Trophoblast cell (in vitro differentiated cells and primary cell): ENCODE results near the gene ANKHD1.

Experiments
- DNase-seq, 2 donors: peaks; one replicate each; pipeline ENCODE4 v3.0.0-alpha.2; 2016
- H2AFZ ChIP-seq: 2 replicates; pipeline ENCODE4 v1.6.1; 2013; ENCODE audit warnings: low read length, moderate library complexity, mild to moderate bottlenecking; ENCODE audit not compliant: insufficient read depth, poor library complexity
- H2AK5ac ChIP-seq: 2 replicates; pipeline ENCODE4 v1.6.1; 2013; ENCODE audit warnings: mild to moderate bottlenecking, low read length
- H2BK120ac ChIP-seq: 2 replicates; pipeline ENCODE4 v1.6.1; 2013; ENCODE audit warnings: low read length, mild to moderate bottlenecking, moderate library complexity; ENCODE audit not compliant: insufficient read depth, poor library complexity
- H2BK12ac ChIP-seq: 2 replicates; pipeline ENCODE4 v1.6.1; 2013; ENCODE audit warnings: mild to moderate bottlenecking, low read length, moderate library complexity
- H2BK5ac ChIP-seq: 2 replicates; pipeline ENCODE4 v1.6.1; 2013; ENCODE audit warnings: low read length, low read depth, moderate library complexity, mild to moderate bottlenecking; ENCODE audit not compliant: poor library complexity
- H3K14ac ChIP-seq: 2 replicates; pipeline ENCODE4 v1.6.1; 2013; ENCODE audit warnings: mild to moderate bottlenecking, low read length
- H3K18ac ChIP-seq: 2 replicates; pipeline ENCODE4 v1.6.1; 2013; ENCODE audit warnings: mild to moderate bottlenecking, low read length
- H3K23ac ChIP-seq: 2 replicates; pipeline ENCODE4 v1.6.1; 2013; ENCODE audit warnings: low read length
- H3K27ac ChIP-seq: 2 replicates; pipeline ENCODE4 v1.5.1; 2013; ENCODE audit warnings: low read depth, mild to moderate bottlenecking, inconsistent platforms, low read length, moderate library complexity
- H3K27me3 ChIP-seq: 2 replicates; pipeline ENCODE4 v1.6.1; 2013; ENCODE audit warnings: inconsistent platforms, mild to moderate bottlenecking, low read length, moderate library complexity; ENCODE audit not compliant: insufficient read depth
- H3K36me3 ChIP-seq, 2 experiments: 1 replicate in 1 of 2; 2 replicates in 1 of 2; pipeline ENCODE4 v1.6.1; 2013; ENCODE audit warnings: low read length in 2 of 2, mild to moderate bottlenecking in 2 of 2, moderate library complexity in 1 of 2; ENCODE audit not compliant: insufficient read depth in 2 of 2, control insufficient read depth in 1 of 2
- H3K4ac ChIP-seq: 2 replicates; pipeline ENCODE4 v1.6.1; 2013; ENCODE audit warnings: low read depth, mild to moderate bottlenecking, low read length, moderate library complexity
- H3K4me1 ChIP-seq, 2 experiments: 1 replicate in 1 of 2; 2 replicates in 1 of 2; pipeline ENCODE4 v1.6.1; 2013; ENCODE audit warnings: low read length in 2 of 2, mild to moderate bottlenecking in 2 of 2, moderate library complexity in 1 of 2; ENCODE audit not compliant: insufficient read depth in 2 of 2, control insufficient read depth in 1 of 2
- H3K4me2 ChIP-seq: 2 replicates; pipeline ENCODE4 v1.6.1; 2013; ENCODE audit warnings: inconsistent platforms, mild to moderate bottlenecking, low read length, moderate library complexity
- H3K4me3 ChIP-seq: 2 replicates; pipeline ENCODE4 v1.5.1; 2013; ENCODE audit warnings: mild to moderate bottlenecking, low read depth, low read length, inconsistent platforms
- H3K79me1 ChIP-seq: one replicate; pipeline ENCODE4 v1.6.1; 2013; ENCODE audit warnings: low read length
- H3K79me2 ChIP-seq: 2 replicates; pipeline ENCODE4 v1.6.1; 2013; ENCODE audit warnings: low read length, mild to moderate bottlenecking; ENCODE audit not compliant: control insufficient read depth, insufficient read depth, poor library complexity
- H3K9ac ChIP-seq: 2 replicates; pipeline ENCODE4 v1.6.1; 2013; ENCODE audit warnings: mild to moderate bottlenecking, low read length
- H3K9me3 ChIP-seq: 2 replicates; pipeline ENCODE4 v1.6.1; 2013; ENCODE audit warnings: low read depth, mild to moderate bottlenecking, control low read depth, inconsistent platforms, low read length; ENCODE audit not compliant: insufficient read depth
- H4K12ac ChIP-seq: 2 replicates; pipeline ENCODE4 v1.6.1; 2013; ENCODE audit warnings: low read depth, mild to moderate bottlenecking, low read length, moderate library complexity
- H4K8ac ChIP-seq: 2 replicates; pipeline ENCODE4 v1.6.1; 2013; ENCODE audit warnings: low read depth, mild to moderate bottlenecking, low read length, moderate library complexity
- H4K91ac ChIP-seq: one replicate; pipeline ENCODE4 v1.6.1; 2013; ENCODE audit warnings: low read depth, mild to moderate bottlenecking, low read length, moderate library complexity
- WGBS: extraction: QIAGEN DNeasy Blood & Tissue Kit; methylation state at CpG from one replicate; pipeline ENCODE4 v1.1.7; 2013; ENCODE audit warnings: missing lambda C conversion rate; ENCODE audit not compliant: insufficient read length, insufficient coverage; ENCODE audit errors: extremely low coverage; 5-methylcytosine and 5-hydroxymethylcytosine counted together

ANKHD1 gene

GRCh38 chr5:140358738-140359310 is 42.8 kb upstream of the ANKHD1 start:
- no CpG with 5 or more reads among the region's 4 CpGs for WGBS

GRCh38 chr5:140360101-140360500 is 41.5 kb upstream of the ANKHD1 start, which contains the start of gene SLC4A9:
Gene SLC4A9 (plus strand): TSS chr5:140360194. CDS start chr5:140360237, 43 bp downstream.
- H3K79me2 ChIP-seq: no peaks in the 10 kb centered on the region
- no CpG with 5 or more reads among the region's 2 CpGs for WGBS
- H2BK120ac ChIP-seq: no peak within 1 kb of the TSS
- H3K4ac ChIP-seq: no peak within 1 kb of the TSS
- no peaks in the 10 kb centered on the region for H3K27me3 ChIP-seq
- H3K23ac ChIP-seq: no peak within 1 kb of the TSS
- no peak within 1 kb of the TSS for H2BK5ac ChIP-seq
- H4K91ac ChIP-seq: no peak within 1 kb of the TSS
- H2AFZ ChIP-seq: no peak within 1 kb of the TSS
- peaks cover 0 to 5% of the 10 kb centered on the region in 2 experiments for H3K4me1 ChIP-seq
- H4K8ac ChIP-seq: no peak within 1 kb of the TSS
- H3K4me3 ChIP-seq: no peak within 1 kb of the TSS
- H3K14ac ChIP-seq: no peak within 1 kb of the TSS
- H2BK12ac ChIP-seq: no peak within 1 kb of the TSS
- no peak within 1 kb of the TSS for H3K4me2 ChIP-seq
- no peak within 1 kb of the TSS for H3K9ac ChIP-seq
- H4K12ac ChIP-seq: no peak within 1 kb of the TSS
- H3K36me3 ChIP-seq: no peaks in the 10 kb centered on the region
- DNase-seq: no peak
- no peak within 1 kb of the TSS for H3K27ac ChIP-seq
- no peak within 1 kb of the TSS for H2AK5ac ChIP-seq
- H3K79me1 ChIP-seq: no peaks in the 10 kb centered on the region
- H3K18ac ChIP-seq: no peak within 1 kb of the TSS
- H3K9me3 ChIP-seq: peaks cover 2% of the 10 kb centered on the region

More at GRCh38 chr5:140358738-140359310, 42.8 kb upstream of the ANKHD1 start:
- no peaks in the 10 kb centered on the region for H3K79me2 ChIP-seq
- no peak overlapping the region for H2AK5ac ChIP-seq
- H3K9me3 ChIP-seq: peaks cover 2% of the 10 kb centered on the region
- no peak overlapping the region for H2AFZ ChIP-seq
- H4K12ac ChIP-seq: no peak overlapping the region
- no peak overlapping the region for H3K14ac ChIP-seq
- H4K8ac ChIP-seq: no peak overlapping the region
- H3K27me3 ChIP-seq: no peaks in the 10 kb centered on the region
- no peaks in the 10 kb centered on the region for H3K79me1 ChIP-seq
- peaks cover 0 to 5% of the 10 kb centered on the region in 2 experiments for H3K4me1 ChIP-seq
- H3K9ac ChIP-seq: no peak overlapping the region
- H3K18ac ChIP-seq: no peak overlapping the region
- H2BK120ac ChIP-seq: no peak overlapping the region
- H2BK12ac ChIP-seq: no peak overlapping the region
- H3K23ac ChIP-seq: no peak overlapping the region
- no peak overlapping the region for H4K91ac ChIP-seq
- no peak overlapping the region for H3K27ac ChIP-seq
- no peak overlapping the region for H3K4ac ChIP-seq
- no peak overlapping the region for H3K4me3 ChIP-seq
- peak; percentile 24 to 57 for DNase-seq
- no peak overlapping the region for H2BK5ac ChIP-seq
- H3K4me2 ChIP-seq: no peak overlapping the region
- no peaks in the 10 kb centered on the region for H3K36me3 ChIP-seq

- Histone ChIP-seq H3K4me2 (no peak overlapping the region), H3K9me3 (peaks cover 2% of the 10 kb centered on the region), H2AFZ (no peak overlapping the region), H3K4ac (no peak overlapping the region), H3K27me3 (no peaks in the 10 kb centered on the region), H2BK12ac (no peak overlapping the region), H3K27ac (no peak overlapping the region), H3K79me2 (no peaks in the 10 kb centered on the region), H3K23ac (no peak overlapping the region), H2BK5ac (no peak overlapping the region), H2BK120ac (no peak overlapping the region), H3K14ac (no peak overlapping the region), H4K8ac (no peak overlapping the region), H2AK5ac (no peak overlapping the region), H3K4me1 (peaks cover 0 to 5% of the 10 kb centered on the region in 2 experiments), H3K36me3 (no peaks in the 10 kb centered on the region), H3K9ac (no peak overlapping the region), H3K4me3 (no peak overlapping the region), H3K79me1 (no peaks in the 10 kb centered on the region), H4K12ac (no peak overlapping the region), H4K91ac (no peak overlapping the region), H3K18ac (no peak overlapping the region)
- no peak for DNase-seq
- WGBS: no CpG with 5 or more reads among the region's 7 CpGs
Observed at GRCh38 chr5:140360681-140361479, 40.8 kb upstream of the ANKHD1 start.

GRCh38 chr5:140361901-140362300 is 39.7 kb upstream of the ANKHD1 start:
- Histone ChIP-seq H3K4me2 (no peak overlapping the region), H3K9me3 (peaks cover 2% of the 10 kb centered on the region), H2BK12ac (no peak overlapping the region), H3K27ac (no peak overlapping the region), H2BK120ac (no peak overlapping the region), H3K36me3 (no peaks in the 10 kb centered on the region), H3K4me1 (peaks cover 0 to 5% of the 10 kb centered on the region in 2 experiments), H2AFZ (no peak overlapping the region), H3K9ac (no peak overlapping the region), H4K12ac (no peak overlapping the region), H4K91ac (no peak overlapping the region), H3K4ac (no peak overlapping the region), H3K27me3 (no peaks in the 10 kb centered on the region), H3K23ac (no peak overlapping the region), H2AK5ac (no peak overlapping the region), H3K14ac (no peak overlapping the region), H3K4me3 (no peak overlapping the region), H4K8ac (no peak overlapping the region), H3K18ac (no peak overlapping the region), H3K79me1 (no peaks in the 10 kb centered on the region), H2BK5ac (no peak overlapping the region), H3K79me2 (no peaks in the 10 kb centered on the region)
- no CpG with 5 or more reads among the region's 2 CpGs for WGBS
- no peak for DNase-seq
